Fibroblast of lung (primary cell): Measurements from ENCODE around the gene SLC15A1. TPM values are rescaled to one million over a fixed set of nuclear protein-coding genes. Genes with fewer than 3 reads are reported as not detected.

Experiments used
- DNase-seq, 2 donors: peaks; one replicate each; pipeline versions ENCODE4 v3.0.0 to v3.0.0-alpha.2; 2010; ENCODE audit warnings: low read depth in 2 of 2
- H2AFZ ChIP-seq: 2 replicates; pipeline ENCODE4 v1.5.1; 2012; ENCODE audit warnings: low read length, control low read depth, inconsistent platforms
- H3K27ac ChIP-seq: 2 replicates; pipeline ENCODE4 v1.5.1; 2011; ENCODE audit warnings: low read length, control low read depth; ENCODE audit not compliant: insufficient read depth
- H3K27me3 ChIP-seq: 2 replicates; pipeline ENCODE4 v1.5.1; 2011; ENCODE audit warnings: mild to moderate bottlenecking, low read length; ENCODE audit not compliant: control insufficient read depth, insufficient read depth
- H3K36me3 ChIP-seq: 2 replicates; pipeline ENCODE4 v1.5.1; 2011; ENCODE audit warnings: low read length; ENCODE audit not compliant: control insufficient read depth, insufficient read depth
- H3K4me1 ChIP-seq: 2 replicates; pipeline ENCODE4 v1.5.1; 2011; ENCODE audit warnings: low read length; ENCODE audit not compliant: control insufficient read depth, insufficient read depth; ENCODE audit errors: extremely low read depth
- H3K4me2 ChIP-seq: 2 replicates; pipeline ENCODE4 v1.5.1; 2011; ENCODE audit warnings: low read length, control low read depth; ENCODE audit not compliant: insufficient read depth; ENCODE audit errors: extremely low read depth
- H3K4me3 ChIP-seq, 4 experiments: fragments of 200-600 bp in 1 of 4; sonication (generic) in 1 of 4; replicated peaks in 1 of 4; 2 replicates each; pipeline ENCODE4 v1.5.1; 2011 to 2016; ENCODE audit warnings: low read length in 4 of 4, low read depth in 3 of 4, mild to moderate bottlenecking in 3 of 4, control low read depth in 2 of 4, inconsistent platforms in 1 of 4, mixed read lengths in 1 of 4; ENCODE audit not compliant: insufficient read depth in 1 of 4; ENCODE audit errors: control extremely low read depth in 1 of 4
- H3K79me2 ChIP-seq: 2 replicates; pipeline ENCODE4 v1.5.1; 2012; ENCODE audit warnings: mild to moderate bottlenecking, low read length, inconsistent platforms; ENCODE audit not compliant: control insufficient read depth, insufficient read depth
- H3K9ac ChIP-seq: 2 replicates; pipeline ENCODE4 v1.5.1; 2011; ENCODE audit warnings: mild to moderate bottlenecking, low read length, control low read depth; ENCODE audit not compliant: insufficient read depth
- H3K9me3 ChIP-seq: 2 replicates; pipeline ENCODE4 v1.5.1; 2012; ENCODE audit warnings: low read depth, low read length; ENCODE audit not compliant: control insufficient read depth, insufficient read depth
- H4K20me1 ChIP-seq: 2 replicates; pipeline ENCODE4 v1.5.1; 2011; ENCODE audit warnings: low read length; ENCODE audit not compliant: control insufficient read depth, insufficient read depth; ENCODE audit errors: extremely low read depth
- EZH2 ChIP-seq: IDR thresholded peaks from 2 replicates; pipeline ENCODE4 v1.5.1; 2012; ENCODE audit warnings: low read length, control low read depth, mild to moderate bottlenecking; ENCODE audit errors: missing control alignments
- polyA plus RNA-seq, 2 donors: library from polyadenylated mRNA; depleted of rRNA in 1 of 2; stranded (reverse) in 1 of 2; unstranded in 1 of 2; fragments of >200 nt; gene quantifications; 2 replicates each; pipeline ENCODE4 v1.2.1, GENCODE V29; 2011 to 2012; ENCODE audit warnings: missing spikeins in 1 of 2
- total RNA-seq: library from RNA; depleted of rRNA; stranded (reverse); fragments of >200 nt; gene quantifications from 2 replicates; pipeline ENCODE4 v1.2.1, GENCODE V29; 2014
- TF ChIP-seq, protein P1 (sequence below), 2 donors: IDR thresholded peaks in 1 of 2; conservative IDR thresholded peaks in 1 of 2; 1 replicate in 1 of 2; 2 replicates in 1 of 2; pipeline ENCODE4 v1.5.1; 2011 to 2012; ENCODE audit warnings: low read length in 2 of 2, control low read depth in 1 of 2, inconsistent platforms in 1 of 2, low read depth in 1 of 2, mild to moderate bottlenecking in 1 of 2

Gene SLC15A1
- total and polyA plus RNA-seq, 2 donors (not counting 1 experiment from before 2014, with no cell fraction given), result not detected

DNA sequence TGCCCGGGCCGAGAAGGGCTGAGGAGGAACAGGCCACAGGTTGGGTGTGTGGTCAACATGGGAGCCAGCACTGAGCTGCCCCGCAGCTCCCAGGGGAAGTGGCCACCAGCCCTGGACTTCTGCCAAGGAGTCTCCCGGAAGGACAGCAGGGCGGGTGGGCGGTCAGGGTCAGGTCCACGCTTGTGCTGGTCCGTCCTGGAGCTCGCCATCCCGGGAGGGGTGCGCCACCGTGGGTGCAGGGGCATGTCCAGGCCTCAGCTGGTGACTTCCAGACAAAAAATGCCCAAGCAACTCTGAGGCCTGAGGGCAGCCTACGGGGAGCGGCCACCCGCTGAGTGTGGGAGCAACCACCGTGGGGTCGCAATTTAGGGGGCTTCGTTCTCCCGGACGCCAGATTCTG, 21.4 kb upstream of the SLC15A1 start:
- Histone ChIP-seq H3K4me2 (no peak overlapping the region), H3K36me3 (no peaks in the 10 kb centered on the region), H3K4me3 (no peak overlapping the region), H2AFZ (no peak overlapping the region), H4K20me1 (no peaks in the 10 kb centered on the region), H3K27me3 (peaks cover 3% of the 10 kb centered on the region), H3K79me2 (no peaks in the 10 kb centered on the region), H3K9me3 (no peaks in the 10 kb centered on the region), H3K27ac (no peak overlapping the region), H3K9ac (no peak overlapping the region), H3K4me1 (peaks cover 4% of the 10 kb centered on the region)
- DNase-seq, result no peak
- TF ChIP-seq, protein P1, sequence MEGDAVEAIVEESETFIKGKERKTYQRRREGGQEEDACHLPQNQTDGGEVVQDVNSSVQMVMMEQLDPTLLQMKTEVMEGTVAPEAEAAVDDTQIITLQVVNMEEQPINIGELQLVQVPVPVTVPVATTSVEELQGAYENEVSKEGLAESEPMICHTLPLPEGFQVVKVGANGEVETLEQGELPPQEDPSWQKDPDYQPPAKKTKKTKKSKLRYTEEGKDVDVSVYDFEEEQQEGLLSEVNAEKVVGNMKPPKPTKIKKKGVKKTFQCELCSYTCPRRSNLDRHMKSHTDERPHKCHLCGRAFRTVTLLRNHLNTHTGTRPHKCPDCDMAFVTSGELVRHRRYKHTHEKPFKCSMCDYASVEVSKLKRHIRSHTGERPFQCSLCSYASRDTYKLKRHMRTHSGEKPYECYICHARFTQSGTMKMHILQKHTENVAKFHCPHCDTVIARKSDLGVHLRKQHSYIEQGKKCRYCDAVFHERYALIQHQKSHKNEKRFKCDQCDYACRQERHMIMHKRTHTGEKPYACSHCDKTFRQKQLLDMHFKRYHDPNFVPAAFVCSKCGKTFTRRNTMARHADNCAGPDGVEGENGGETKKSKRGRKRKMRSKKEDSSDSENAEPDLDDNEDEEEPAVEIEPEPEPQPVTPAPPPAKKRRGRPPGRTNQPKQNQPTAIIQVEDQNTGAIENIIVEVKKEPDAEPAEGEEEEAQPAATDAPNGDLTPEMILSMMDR (conservative IDR thresholded peaks at IDR 0.05 in 1 of 2, IDR thresholded peaks at IDR 0.05 in 1 of 2; ENCODE audit: low read depth in 1 of 2, low read length in 2 of 2), result no peak
- TF ChIP-seq EZH2, result no peak

DNA sequence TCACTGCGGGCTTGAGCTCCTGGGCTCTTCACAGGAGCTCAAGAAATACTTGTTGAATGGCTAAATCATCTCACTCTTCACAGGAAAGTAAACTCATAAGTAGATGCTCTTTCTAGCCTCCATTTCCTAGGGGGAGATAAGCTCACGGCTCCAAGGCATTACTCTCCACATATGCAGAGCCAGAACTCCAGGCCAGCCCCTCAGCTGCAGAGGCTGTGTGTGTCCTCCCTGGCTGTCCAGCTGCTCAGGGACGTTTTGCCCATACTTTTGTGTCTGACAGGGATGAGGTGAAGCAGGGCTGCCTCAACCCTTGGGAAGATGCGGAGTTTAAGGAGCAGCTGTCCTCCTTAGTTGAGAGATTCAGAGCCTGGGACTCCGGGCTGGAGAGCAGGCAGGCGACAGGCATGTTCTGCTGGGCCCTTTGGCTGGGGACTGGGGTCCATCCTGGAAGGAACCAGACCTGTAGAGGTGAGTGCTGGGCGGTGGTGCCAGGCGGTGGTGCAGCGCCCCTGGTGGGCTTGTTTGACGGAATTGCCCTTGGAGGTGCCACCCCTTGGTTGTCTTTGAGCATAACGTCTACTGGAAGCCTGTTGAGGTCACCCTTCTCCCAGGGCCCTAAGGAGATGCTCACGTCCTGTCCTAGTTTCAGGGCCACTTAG, 20.5 kb upstream of the SLC15A1 start:
- no peak overlapping the region for H2AFZ ChIP-seq
- TF ChIP-seq, protein P1 (conservative IDR thresholded peaks at IDR 0.05 in 1 of 2, IDR thresholded peaks at IDR 0.05 in 1 of 2; ENCODE audit: low read depth in 1 of 2, low read length in 2 of 2), result no peak
- no peak for TF ChIP-seq EZH2
- no peaks in the 10 kb centered on the region for H4K20me1 ChIP-seq
- no peak overlapping the region for H3K4me3 ChIP-seq
- H3K79me2 ChIP-seq, result no peaks in the 10 kb centered on the region
- no peak overlapping the region for H3K27ac ChIP-seq
- H3K4me1 ChIP-seq, result peaks cover 4% of the 10 kb centered on the region
- H3K9me3 ChIP-seq, result no peaks in the 10 kb centered on the region
- H3K4me2 ChIP-seq, result no peak overlapping the region
- no peak overlapping the region for H3K9ac ChIP-seq
- H3K27me3 ChIP-seq, result peaks cover 5% of the 10 kb centered on the region
- H3K36me3 ChIP-seq, result no peaks in the 10 kb centered on the region
- DNase-seq, result no peak

DNA sequence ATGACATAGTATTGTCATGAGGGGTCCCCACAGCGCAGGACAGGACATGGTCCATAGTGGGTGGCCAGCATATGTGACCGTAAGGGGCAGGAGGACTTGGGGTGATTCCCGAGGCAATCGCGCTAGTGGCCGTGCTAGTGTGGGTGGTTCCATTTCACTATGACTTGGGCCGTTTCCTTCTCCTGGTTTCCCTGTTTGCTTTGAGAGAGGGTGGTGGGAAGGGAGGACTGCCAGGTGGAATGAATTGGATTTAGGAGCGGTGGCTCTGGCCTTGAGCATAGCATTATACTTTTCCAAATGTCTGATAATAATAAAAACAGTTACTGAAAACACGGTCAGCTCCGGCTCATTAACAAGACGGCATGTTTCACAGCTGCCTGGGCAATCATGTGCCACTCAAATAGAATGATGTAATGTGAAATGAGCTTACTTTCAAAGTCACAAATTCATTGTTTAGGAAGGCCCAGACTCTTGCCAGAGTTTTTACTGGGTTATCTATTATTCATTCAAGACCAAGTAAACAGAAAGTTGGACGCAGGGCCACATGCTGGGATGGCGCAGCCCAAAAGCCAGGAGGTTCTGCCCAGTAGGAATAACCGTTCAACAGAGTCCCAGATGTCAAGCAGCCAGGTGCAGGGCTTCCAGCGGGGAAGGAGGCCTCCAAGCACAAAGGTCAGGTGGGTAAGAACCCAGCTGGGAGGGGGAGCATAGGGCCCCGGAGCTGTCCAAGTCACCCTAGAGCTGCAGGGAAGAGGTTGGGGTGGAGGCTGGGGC, 19.6 kb upstream of the SLC15A1 start:
- H3K9ac ChIP-seq, result no peak overlapping the region
- no peak overlapping the region for H2AFZ ChIP-seq
- H3K4me1 ChIP-seq, result peaks cover 4% of the 10 kb centered on the region

More for the DNA sequence above, 19.6 kb upstream of the SLC15A1 start:
- Histone ChIP-seq H3K9me3 (no peaks in the 10 kb centered on the region), H3K27me3 (peaks cover 8% of the 10 kb centered on the region), H3K79me2 (no peaks in the 10 kb centered on the region), H3K4me2 (no peak overlapping the region), H3K4me3 (no peak overlapping the region), H3K36me3 (no peaks in the 10 kb centered on the region), H3K27ac (no peak overlapping the region), H4K20me1 (no peaks in the 10 kb centered on the region)
- TF ChIP-seq, protein P1 (conservative IDR thresholded peaks at IDR 0.05 in 1 of 2, IDR thresholded peaks at IDR 0.05 in 1 of 2; ENCODE audit: low read depth in 1 of 2, low read length in 2 of 2), result no peak
- TF ChIP-seq EZH2, result no peak
- no peak for DNase-seq
